Epithelial cell of proximal tubule (primary cell): Measurements from ENCODE around the gene TMEM45A. TPM values are rescaled to one million over a fixed set of nuclear protein-coding genes. Genes with fewer than 3 reads are reported as not detected.

Source experiments
- DNase-seq: peaks from one replicate; pipeline ENCODE4 v3.0.0-alpha.2; 2011; ENCODE audit warnings: low read depth
- H3K4me3 ChIP-seq: 2 replicates; pipeline ENCODE4 v1.5.1; 2011; ENCODE audit warnings: low read depth, mild to moderate bottlenecking, low read length
- CTCF ChIP-seq: conservative IDR thresholded peaks from 2 replicates; pipeline ENCODE4 v1.5.1; 2012; ENCODE audit warnings: low read depth, mild to moderate bottlenecking, low read length
- total RNA-seq: library from RNA; depleted of rRNA; stranded (reverse); fragments of >200 nt; gene quantifications from 2 replicates; pipeline ENCODE4 v1.2.3, GENCODE V29; 2015

The TMEM45A gene
- total RNA-seq, 1 donor from 2014 or later = 1.8 TPM

- TF ChIP-seq CTCF = no peak
- DNase-seq = no peak
- no peak overlapping the region for H3K4me3 ChIP-seq
These were observed 110.4 kb downstream of the TMEM45A start for GRCh38 chr3:100602506-100603444.

- TF ChIP-seq CTCF = peak; percentile 66
- no peak overlapping the region for H3K4me3 ChIP-seq
- no peak for DNase-seq
These were observed 111.0 kb downstream of the TMEM45A start for GRCh38 chr3:100603469-100603868.

- no peak for DNase-seq
- no peak overlapping the region for H3K4me3 ChIP-seq
- no peak for TF ChIP-seq CTCF
These were observed 112.9 kb downstream of the TMEM45A start for GRCh38 chr3:100605358-100605757.

GRCh38 chr3:100606894-100607512 lies 114.6 kb downstream of the TMEM45A start:
- TF ChIP-seq CTCF = no peak
- no peak for DNase-seq
- no peak overlapping the region for H3K4me3 ChIP-seq

- no peak within 1 kb of the TSS for H3K4me3 ChIP-seq
- no peak for DNase-seq
- TF ChIP-seq CTCF = no peak
These were observed 116.9 kb downstream of the TMEM45A start, which contains the start of gene ADGRG7 for GRCh38 chr3:100609305-100609704. TSS of gene ADGRG7 (plus strand) at chr3:100609601. CDS start at chr3:100609857, 256 bp downstream.

GRCh38 chr3:100609963-100610362 lies 117.5 kb downstream of the TMEM45A start:
- H3K4me3 ChIP-seq = no peak overlapping the region
- DNase-seq = no peak
- no peak for TF ChIP-seq CTCF
